WTC11 (cell line): Measurements from ENCODE around the gene SLC6A1. TPM values are rescaled to one million over a fixed set of nuclear protein-coding genes. Genes with fewer than 3 reads are reported as not detected.
A peak's percentile ranks its signal among the peaks of the same experiment; 100 is the strongest.

Source experiments
- ATF1 ChIP-seq: sonication (generic); formaldehyde crosslinking; IDR thresholded peaks from 2 replicates; pipeline ENCODE4 v1.8.1; 2023; ENCODE audit warnings: mild to moderate bottlenecking, moderate library complexity, missing genetic modification reagents
- CBFB ChIP-seq: sonication (generic); formaldehyde crosslinking; IDR thresholded peaks from 2 replicates; pipeline ENCODE4 v1.8.1; 2022; ENCODE audit warnings: mild to moderate bottlenecking, low read depth, missing genetic modification reagents
- CREB1 ChIP-seq: sonication (generic); formaldehyde crosslinking; IDR thresholded peaks from 2 replicates; pipeline ENCODE4 v1.8.0; 2023; ENCODE audit warnings: mild to moderate bottlenecking, missing genetic modification reagents
- CTCF ChIP-seq: fragments of 200-600 bp; IDR thresholded peaks from 2 replicates; pipeline ENCODE4 v1.8.0; 2022; ENCODE audit warnings: antibody characterized with exemption
- ETV6 ChIP-seq: sonication (generic); formaldehyde crosslinking; IDR thresholded peaks from 2 replicates; pipeline ENCODE4 v1.8.1; 2022; ENCODE audit warnings: mild to moderate bottlenecking, missing genetic modification reagents
- FOXK1 ChIP-seq: sonication (generic); formaldehyde crosslinking; IDR thresholded peaks from 2 replicates; pipeline ENCODE4 v1.8.0; 2022; ENCODE audit warnings: mild to moderate bottlenecking, moderate library complexity, missing genetic modification reagents
- FOXP1 ChIP-seq: sonication (generic); formaldehyde crosslinking; IDR thresholded peaks from 2 replicates; pipeline ENCODE4 v1.8.0; 2022; ENCODE audit warnings: missing genetic modification reagents, mild to moderate bottlenecking, moderate library complexity, borderline replicate concordance
- GRHL2 ChIP-seq: fragments of 250-450 bp; sonication (Bioruptor Pico); IDR thresholded peaks from 2 replicates; pipeline ENCODE4 v1.8.0; 2022; ENCODE audit warnings: mild to moderate bottlenecking, moderate library complexity; ENCODE audit not compliant: insufficient replicate concordance, severe bottlenecking
- IRF2 ChIP-seq: sonication (generic); formaldehyde crosslinking; IDR thresholded peaks from 2 replicates; pipeline ENCODE4 v1.8.0; 2022; ENCODE audit warnings: low read depth, missing genetic modification reagents, borderline replicate concordance
- KAT7 ChIP-seq: sonication (generic); formaldehyde crosslinking; IDR thresholded peaks from 2 replicates; pipeline ENCODE4 v1.8.1; 2023; ENCODE audit warnings: missing genetic modification reagents, mild to moderate bottlenecking, borderline replicate concordance
- NFE2L1 ChIP-seq: sonication (generic); formaldehyde crosslinking; IDR thresholded peaks from 2 replicates; pipeline ENCODE4 v1.8.1; 2023; ENCODE audit warnings: missing genetic modification reagents
- NR2C2 ChIP-seq: sonication (generic); formaldehyde crosslinking; IDR thresholded peaks from 2 replicates; pipeline ENCODE4 v1.8.0; 2022; ENCODE audit warnings: mild to moderate bottlenecking, missing genetic modification reagents
- SMAD4 ChIP-seq: sonication (generic); formaldehyde crosslinking; IDR thresholded peaks from 2 replicates; pipeline ENCODE4 v1.8.0; 2022; ENCODE audit warnings: mild to moderate bottlenecking, missing genetic modification reagents
- SP1 ChIP-seq: sonication (generic); formaldehyde crosslinking; conservative IDR thresholded peaks from 2 replicates; pipeline ENCODE4 v1.8.1; 2022; ENCODE audit warnings: missing genetic modification reagents
- ZNF416 ChIP-seq: fragments of 250-450 bp; sonication (Bioruptor Pico); IDR thresholded peaks from 2 replicates; pipeline ENCODE4 v1.9.0; 2021; ENCODE audit warnings: mild to moderate bottlenecking, inconsistent platforms
- total RNA-seq: library from RNA; stranded (reverse); gene quantifications from 3 replicates; pipeline ENCODE4 v1.2.3, GENCODE V29; 2021
- TF ChIP-seq, protein P1 (sequence below): sonication (generic); formaldehyde crosslinking; IDR thresholded peaks from 2 replicates; pipeline ENCODE4 v1.8.0; 2023; ENCODE audit warnings: missing genetic modification reagents, mild to moderate bottlenecking, borderline replicate concordance
- TF ChIP-seq, protein P2 (sequence below): sonication (generic); formaldehyde crosslinking; conservative IDR thresholded peaks from 2 replicates; pipeline ENCODE4 v1.8.1; 2023; ENCODE audit warnings: mild to moderate bottlenecking, low read depth, missing genetic modification reagents, moderate library complexity
- TF ChIP-seq, protein P3 (sequence below): sonication (generic); formaldehyde crosslinking; IDR thresholded peaks from 2 replicates; pipeline ENCODE4 v1.8.0; 2022; ENCODE audit warnings: mild to moderate bottlenecking, missing genetic modification reagents

Gene SLC6A1
- total RNA-seq, 1 experiment from 2014 or later, result 0.72 TPM

GRCh38 chr3:11060500-11061251, 68.1 kb downstream of the SLC6A1 start (continued):
- TF ChIP-seq, protein P1, sequence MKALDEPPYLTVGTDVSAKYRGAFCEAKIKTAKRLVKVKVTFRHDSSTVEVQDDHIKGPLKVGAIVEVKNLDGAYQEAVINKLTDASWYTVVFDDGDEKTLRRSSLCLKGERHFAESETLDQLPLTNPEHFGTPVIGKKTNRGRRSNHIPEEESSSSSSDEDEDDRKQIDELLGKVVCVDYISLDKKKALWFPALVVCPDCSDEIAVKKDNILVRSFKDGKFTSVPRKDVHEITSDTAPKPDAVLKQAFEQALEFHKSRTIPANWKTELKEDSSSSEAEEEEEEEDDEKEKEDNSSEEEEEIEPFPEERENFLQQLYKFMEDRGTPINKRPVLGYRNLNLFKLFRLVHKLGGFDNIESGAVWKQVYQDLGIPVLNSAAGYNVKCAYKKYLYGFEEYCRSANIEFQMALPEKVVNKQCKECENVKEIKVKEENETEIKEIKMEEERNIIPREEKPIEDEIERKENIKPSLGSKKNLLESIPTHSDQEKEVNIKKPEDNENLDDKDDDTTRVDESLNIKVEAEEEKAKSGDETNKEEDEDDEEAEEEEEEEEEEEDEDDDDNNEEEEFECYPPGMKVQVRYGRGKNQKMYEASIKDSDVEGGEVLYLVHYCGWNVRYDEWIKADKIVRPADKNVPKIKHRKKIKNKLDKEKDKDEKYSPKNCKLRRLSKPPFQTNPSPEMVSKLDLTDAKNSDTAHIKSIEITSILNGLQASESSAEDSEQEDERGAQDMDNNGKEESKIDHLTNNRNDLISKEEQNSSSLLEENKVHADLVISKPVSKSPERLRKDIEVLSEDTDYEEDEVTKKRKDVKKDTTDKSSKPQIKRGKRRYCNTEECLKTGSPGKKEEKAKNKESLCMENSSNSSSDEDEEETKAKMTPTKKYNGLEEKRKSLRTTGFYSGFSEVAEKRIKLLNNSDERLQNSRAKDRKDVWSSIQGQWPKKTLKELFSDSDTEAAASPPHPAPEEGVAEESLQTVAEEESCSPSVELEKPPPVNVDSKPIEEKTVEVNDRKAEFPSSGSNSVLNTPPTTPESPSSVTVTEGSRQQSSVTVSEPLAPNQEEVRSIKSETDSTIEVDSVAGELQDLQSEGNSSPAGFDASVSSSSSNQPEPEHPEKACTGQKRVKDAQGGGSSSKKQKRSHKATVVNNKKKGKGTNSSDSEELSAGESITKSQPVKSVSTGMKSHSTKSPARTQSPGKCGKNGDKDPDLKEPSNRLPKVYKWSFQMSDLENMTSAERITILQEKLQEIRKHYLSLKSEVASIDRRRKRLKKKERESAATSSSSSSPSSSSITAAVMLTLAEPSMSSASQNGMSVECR (CRISPR knock-in tag), result 0 out of 2 replicates have a peak, but pooled peaks have one; percentile 63
- peak; percentile 82 for TF ChIP-seq CTCF
- TF ChIP-seq, protein P2, sequence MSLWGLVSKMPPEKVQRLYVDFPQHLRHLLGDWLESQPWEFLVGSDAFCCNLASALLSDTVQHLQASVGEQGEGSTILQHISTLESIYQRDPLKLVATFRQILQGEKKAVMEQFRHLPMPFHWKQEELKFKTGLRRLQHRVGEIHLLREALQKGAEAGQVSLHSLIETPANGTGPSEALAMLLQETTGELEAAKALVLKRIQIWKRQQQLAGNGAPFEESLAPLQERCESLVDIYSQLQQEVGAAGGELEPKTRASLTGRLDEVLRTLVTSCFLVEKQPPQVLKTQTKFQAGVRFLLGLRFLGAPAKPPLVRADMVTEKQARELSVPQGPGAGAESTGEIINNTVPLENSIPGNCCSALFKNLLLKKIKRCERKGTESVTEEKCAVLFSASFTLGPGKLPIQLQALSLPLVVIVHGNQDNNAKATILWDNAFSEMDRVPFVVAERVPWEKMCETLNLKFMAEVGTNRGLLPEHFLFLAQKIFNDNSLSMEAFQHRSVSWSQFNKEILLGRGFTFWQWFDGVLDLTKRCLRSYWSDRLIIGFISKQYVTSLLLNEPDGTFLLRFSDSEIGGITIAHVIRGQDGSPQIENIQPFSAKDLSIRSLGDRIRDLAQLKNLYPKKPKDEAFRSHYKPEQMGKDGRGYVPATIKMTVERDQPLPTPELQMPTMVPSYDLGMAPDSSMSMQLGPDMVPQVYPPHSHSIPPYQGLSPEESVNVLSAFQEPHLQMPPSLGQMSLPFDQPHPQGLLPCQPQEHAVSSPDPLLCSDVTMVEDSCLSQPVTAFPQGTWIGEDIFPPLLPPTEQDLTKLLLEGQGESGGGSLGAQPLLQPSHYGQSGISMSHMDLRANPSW, result no peak
- no peak for TF ChIP-seq NFE2L1
- TF ChIP-seq SP1 (CRISPR knock-in tag), result no peak
- TF ChIP-seq SMAD4 (CRISPR knock-in tag), result no peak
- TF ChIP-seq GRHL2, result no peak
- peak; percentile 47; the same call in 1 of the 2 replicates for TF ChIP-seq ETV6 (CRISPR knock-in tag)
- TF ChIP-seq CBFB (CRISPR knock-in tag), result no peak
- no peak for TF ChIP-seq CREB1
- TF ChIP-seq, protein P3, sequence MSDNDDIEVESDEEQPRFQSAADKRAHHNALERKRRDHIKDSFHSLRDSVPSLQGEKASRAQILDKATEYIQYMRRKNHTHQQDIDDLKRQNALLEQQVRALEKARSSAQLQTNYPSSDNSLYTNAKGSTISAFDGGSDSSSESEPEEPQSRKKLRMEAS (CRISPR knock-in tag), result peak; percentile 37; the same call in 1 of the 2 replicates
- TF ChIP-seq KAT7, result no peak
- no peak for TF ChIP-seq NR2C2 (CRISPR knock-in tag)
- no peak for TF ChIP-seq ZNF416 (CRISPR knock-in tag)
- TF ChIP-seq IRF2 (CRISPR knock-in tag), result no peak
- TF ChIP-seq ATF1 (CRISPR knock-in tag), result no peak
- no peak for TF ChIP-seq FOXK1 (CRISPR knock-in tag)
- no peak for TF ChIP-seq FOXP1 (CRISPR knock-in tag)
